GM18907 (cell line): Measurements from ENCODE around the gene ZNRD2.

Source experiments
- ATAC-seq: cut with Tn5 transposase; IDR thresholded peaks from one replicate; pipeline ENCODE4 v1.9.1; 2021; ENCODE audit warnings: mild to moderate bottlenecking, moderate library complexity; ENCODE audit not compliant: unreplicated experiment

The ZNRD2 gene

GRCh38 chr11:65621460-65621859 lies 51.2 kb downstream of the ZNRD2 start:
- ATAC-seq, result no peak
